Measurements from ENCODE around the gene LHPP. TPM values are rescaled to one million over a fixed set of nuclear protein-coding genes. Genes with fewer than 3 reads are reported as not detected.

The LHPP gene
- total RNA-seq, 1 donor from 2014 or later, result 23.2 TPM

GRCh38 chr10:124473070-124473469 lies 11.4 kb downstream of the LHPP start:
- ATAC-seq, result no peak

GRCh38 chr10:124474514-124475070 lies 13.0 kb downstream of the LHPP start:
- no peak for ATAC-seq

GRCh38 chr10:124476043-124476725 lies 14.6 kb downstream of the LHPP start:
- ATAC-seq, result no peak

GRCh38 chr10:124477614-124478363 lies 16.2 kb downstream of the LHPP start:
- ATAC-seq, result peak; percentile 38

- peak; percentile 21 for ATAC-seq
Observed at GRCh38 chr10:124478515-124478914, 16.9 kb downstream of the LHPP start.

- no peak for ATAC-seq
Observed at GRCh38 chr10:124480860-124481259, 19.2 kb downstream of the LHPP start.

- no peak for ATAC-seq
Observed at GRCh38 chr10:124481717-124482116, 20.1 kb downstream of the LHPP start.

- ATAC-seq, result no peak
Observed at GRCh38 chr10:124482236-124482800, 20.7 kb downstream of the LHPP start.

GRCh38 chr10:124482876-124483275 lies 21.3 kb downstream of the LHPP start:
- no peak for ATAC-seq

- ATAC-seq, result no peak
Observed at GRCh38 chr10:124484031-124484430, 22.4 kb downstream of the LHPP start.

- no peak for ATAC-seq
Observed at GRCh38 chr10:124484661-124485060, 23.0 kb downstream of the LHPP start.

- no peak for ATAC-seq
Observed at GRCh38 chr10:124486635-124487034, 25.0 kb downstream of the LHPP start.

- ATAC-seq, result no peak
Observed at GRCh38 chr10:124491105-124491504, 29.5 kb downstream of the LHPP start.

- no peak for ATAC-seq
Observed at GRCh38 chr10:124492266-124492665, 30.6 kb downstream of the LHPP start.

- no peak for ATAC-seq
Observed at GRCh38 chr10:124493214-124493882, 31.7 kb downstream of the LHPP start.

GRCh38 chr10:124494046-124494807 lies 32.6 kb downstream of the LHPP start:
- no peak for ATAC-seq

- peak; percentile 98 for ATAC-seq
Observed at GRCh38 chr10:124495162-124495561, 33.5 kb downstream of the LHPP start.

GRCh38 chr10:124495725-124496124 lies 34.1 kb downstream of the LHPP start:
- no peak for ATAC-seq

GRCh38 chr10:124496150-124496549 lies 34.5 kb downstream of the LHPP start:
- no peak for ATAC-seq

GRCh38 chr10:124496620-124497019 lies 35.0 kb downstream of the LHPP start:
- ATAC-seq, result no peak

- no peak for ATAC-seq
Observed at GRCh38 chr10:124497196-124497881, 35.7 kb downstream of the LHPP start.

GRCh38 chr10:124498056-124498455 lies 36.4 kb downstream of the LHPP start:
- no peak for ATAC-seq
